HepG2 (cell line): ENCODE results near the gene ATXN7L3B. TPM values are rescaled to one million over a fixed set of nuclear protein-coding genes. Genes with fewer than 3 reads are reported as not detected.

Experiments used
- CENPT ChIP-seq: sonication (generic); formaldehyde crosslinking; IDR thresholded peaks from 2 replicates; pipeline ENCODE4 v1.8.0; 2022; ENCODE audit warnings: low read depth, mild to moderate bottlenecking, moderate library complexity, missing genetic modification reagents
- KLF11 ChIP-seq: IDR thresholded peaks from 2 replicates; pipeline ENCODE4 v1.6.1; 2016; ENCODE audit warnings: missing compliant biosample characterization
- MBNL3 ChIP-seq: fragments of 250-450 bp; sonication (Bioruptor Pico); conservative IDR thresholded peaks from 2 replicates; pipeline ENCODE4 v1.8.0; 2022; ENCODE audit warnings: mild to moderate bottlenecking, inconsistent platforms
- MLX ChIP-seq: IDR thresholded peaks from 2 replicates; pipeline ENCODE4 v1.6.1; 2016
- TBL1XR1 ChIP-seq: fragments of 150-350 bp; IDR thresholded peaks from 2 replicates; pipeline ENCODE4 v1.6.1; 2014; ENCODE audit warnings: borderline replicate concordance, low read length; ENCODE audit not compliant: partially characterized antibody
- TMF1 ChIP-seq: sonication (generic); formaldehyde crosslinking; IDR thresholded peaks from 2 replicates; pipeline ENCODE4 v1.8.1; 2022; ENCODE audit warnings: low read depth, missing genetic modification reagents
- WIZ ChIP-seq: sonication (generic); formaldehyde crosslinking; IDR thresholded peaks from 2 replicates; pipeline ENCODE4 v1.5.1; 2020; ENCODE audit warnings: mild to moderate bottlenecking, missing genetic modification reagents
- ZMAT3 ChIP-seq: sonication (generic); formaldehyde crosslinking; conservative IDR thresholded peaks from 2 replicates; pipeline ENCODE4 v1.7.0; 2021; ENCODE audit warnings: missing genetic modification reagents
- ZNF276 ChIP-seq: sonication (generic); formaldehyde crosslinking; IDR thresholded peaks from 2 replicates; pipeline ENCODE4 v1.4.0; 2020; ENCODE audit warnings: mild to moderate bottlenecking, low read depth, missing genetic modification reagents
- ZNF296 ChIP-seq: sonication (generic); formaldehyde crosslinking; conservative IDR thresholded peaks from 2 replicates; pipeline ENCODE4 v1.5.0; 2020; ENCODE audit warnings: mild to moderate bottlenecking, missing genetic modification reagents
- ZNF44 ChIP-seq: sonication (generic); formaldehyde crosslinking; IDR thresholded peaks from 2 replicates; pipeline ENCODE4 v1.5.1; 2020; ENCODE audit warnings: mild to moderate bottlenecking, missing genetic modification reagents
- ZNF460 ChIP-seq: sonication (generic); formaldehyde crosslinking; IDR thresholded peaks from 2 replicates; pipeline ENCODE4 v1.5.1; 2020; ENCODE audit warnings: missing genetic modification reagents, mild to moderate bottlenecking, borderline replicate concordance
- ZNF776 ChIP-seq: sonication (generic); formaldehyde crosslinking; IDR thresholded peaks from 2 replicates; pipeline ENCODE4 v1.4.0; 2020; ENCODE audit warnings: mild to moderate bottlenecking, missing genetic modification reagents
- ZNF780A ChIP-seq: sonication (generic); formaldehyde crosslinking; IDR thresholded peaks from 2 replicates; pipeline ENCODE4 v1.8.0; 2022; ENCODE audit warnings: mild to moderate bottlenecking, missing genetic modification reagents, moderate library complexity
- polyA plus RNA-seq, 8 experiments: library from polyadenylated mRNA; depleted of rRNA in 3 of 8; stranded (reverse) in 7 of 8; unstranded in 1 of 8; fragments of >200 nt; fragmentation: Illumina TruSeq in 4 of 8; extraction: Trizol in 4 of 8; gene quantifications; 2 replicates each; pipeline versions ENCODE4 v1.2.1 to v1.2.3, GENCODE V29; 2011 to 2016; ENCODE audit warnings: low read depth in 4 of 8, missing spikeins in 1 of 8, mixed read lengths in 1 of 8; ENCODE audit not compliant: insufficient read depth in 1 of 8
- total RNA-seq, 5 experiments: library from RNA; depleted of rRNA; stranded (reverse); fragments of >200 nt; fragmentation: Illumina TruSeq; extraction: Trizol; gene quantifications; 2 replicates each; pipeline ENCODE4 v1.2.3, GENCODE V29; 2016; ENCODE audit warnings: low read depth in 1 of 5

ATXN7L3B gene
- total and polyA plus RNA-seq, 2 of the 13 experiments (the other 11 are each of a cell fraction or from before 2014, with no cell fraction given): 20.1 to 23.8 TPM

GRCh38 chr12:74563927-74564326 is 26.3 kb downstream of the ATXN7L3B start (continued):
- TF ChIP-seq MLX (no peak), ZNF776 (CRISPR knock-in tag) (no peak), ZNF460 (CRISPR knock-in tag) (no peak), ZNF276 (CRISPR knock-in tag) (no peak), CENPT (CRISPR knock-in tag) (no peak), TMF1 (CRISPR knock-in tag) (no peak), ZNF780A (CRISPR knock-in tag) (no peak), ZMAT3 (CRISPR knock-in tag) (no peak), WIZ (CRISPR knock-in tag) (no peak), TBL1XR1 (no peak), ZNF296 (CRISPR knock-in tag) (no peak), ZNF44 (CRISPR knock-in tag) (no peak), MBNL3 (CRISPR knock-in tag) (no peak), KLF11 (CRISPR knock-in tag) (no peak)
